ENCODE results near the gene RASGRF1.

- TF ChIP-seq ELF4 (IDR thresholded peaks at IDR 0.05) (no peak), ZNF384 (IDR thresholded peaks at IDR 0.05) (no peak), TARDBP (IDR thresholded peaks at IDR 0.05) (no peak), HDGF (IDR thresholded peaks at IDR 0.05; ENCODE audit: borderline replicate concordance) (no peak), BHLHE40 (IDR thresholded peaks at IDR 0.05; ENCODE audit: borderline replicate concordance) (no peak), CTBP1 (IDR thresholded peaks at IDR 0.05; ENCODE audit: borderline replicate concordance) (no peak)
Measured at GRCh38 chr15:78949461-78949860, 141.1 kb downstream of the RASGRF1 start.
